ENCODE data around the gene SUMF1.

SUMF1 gene

GRCh38 chr3:4313606-4314293 is 153.3 kb downstream of the SUMF1 start:
- ATAC-seq, result no peak
- H3K27ac Mint-ChIP-seq, result no peak overlapping the region
- no peaks in the 10 kb centered on the region for H3K4me1 Mint-ChIP-seq
- H3K9me3 Mint-ChIP-seq, result no peaks in the 10 kb centered on the region
- DNase-seq (ENCODE audit: low spot score in 2 of 2), result no peak
- H3K36me3 Mint-ChIP-seq, result peaks cover 19% of the 10 kb centered on the region
- no peak overlapping the region for H3K4me3 Mint-ChIP-seq

DNA sequence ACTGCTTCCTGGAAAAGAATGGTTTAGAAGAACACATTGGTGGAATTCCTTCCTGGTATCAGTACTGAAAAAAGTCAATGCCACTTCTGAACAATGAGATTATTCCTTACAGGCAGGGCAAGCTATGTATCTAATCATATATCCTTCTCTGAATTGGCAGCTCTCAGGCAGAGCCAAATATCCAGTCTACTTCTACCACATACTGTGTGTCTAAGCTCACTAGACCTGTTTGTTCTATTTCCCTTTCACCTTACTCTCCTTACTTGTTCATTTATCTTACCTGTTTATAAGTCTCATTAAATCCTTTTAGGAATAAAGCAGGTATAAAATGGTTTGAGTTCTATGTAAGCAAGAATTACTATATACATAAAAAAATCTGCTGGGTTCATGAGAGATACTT is 155.6 kb downstream of the SUMF1 start:
- Mint-ChIP-seq H3K9me3 (no peaks in the 10 kb centered on the region), H3K4me3 (no peak overlapping the region), H3K4me1 (no peaks in the 10 kb centered on the region), H3K27ac (no peak overlapping the region), H3K36me3 (peaks cover 12% of the 10 kb centered on the region)
- DNase-seq (ENCODE audit: low spot score in 2 of 2) (no peak), ATAC-seq (no peak)

All from stimulated activated effector memory CD8-positive, alpha-beta T cell treated with anti-CD3 and anti-CD28 coated beads, Interleukin-12 subunit alpha, Interleukin-12 subunit beta, amount 100 ng/mL, for 72 hours (primary cell).